Suppressor macrophage treated with lipopolysaccharide for 1 hour (primary cell): ENCODE results near the gene DNAJB12.
A peak's percentile ranks its signal among the peaks of the same experiment; 100 is the strongest.
"Not testable (repeated sequence)": the region's sequence is repeated elsewhere in the genome, so short reads cannot be mapped to it uniquely, and the experiment has no call there.

Source experiments
- DNase-seq, 3 donors: peaks; one replicate each; pipeline ENCODE4 v3.0.0-alpha.2; 2020 to 2022

The DNAJB12 gene

GRCh38 chr10:72315611-72316385 lies 38.9 kb downstream of the DNAJB12 start:
- no peak for DNase-seq

GRCh38 chr10:72315054-72315453 lies 39.7 kb downstream of the DNAJB12 start:
- peak in 1 of 3 donors; percentile 58 for DNase-seq

DNA sequence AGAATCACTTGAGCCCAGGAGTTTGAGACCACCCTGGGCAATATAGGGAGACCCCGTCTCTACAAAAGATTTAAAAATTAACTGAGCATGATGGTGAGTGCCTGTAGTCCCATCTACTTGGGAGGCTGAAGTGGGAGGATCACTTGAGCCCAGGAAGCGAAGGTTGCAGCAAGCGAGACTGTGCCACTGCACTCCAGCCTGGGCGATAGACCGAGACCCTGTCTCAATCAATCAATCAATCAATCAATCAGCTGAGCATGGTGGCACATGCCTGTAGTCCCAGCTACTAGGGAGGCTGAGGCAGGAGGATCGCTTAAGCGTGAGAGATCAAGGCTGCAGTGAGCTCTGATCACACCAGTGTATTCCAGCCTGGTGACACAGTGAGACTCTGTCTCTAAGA lies 40.5 kb downstream of the DNAJB12 start:
- DNase-seq, result no peak

GRCh38 chr10:72312865-72313391 lies 41.8 kb downstream of the DNAJB12 start:
- no peak for DNase-seq

DNA sequence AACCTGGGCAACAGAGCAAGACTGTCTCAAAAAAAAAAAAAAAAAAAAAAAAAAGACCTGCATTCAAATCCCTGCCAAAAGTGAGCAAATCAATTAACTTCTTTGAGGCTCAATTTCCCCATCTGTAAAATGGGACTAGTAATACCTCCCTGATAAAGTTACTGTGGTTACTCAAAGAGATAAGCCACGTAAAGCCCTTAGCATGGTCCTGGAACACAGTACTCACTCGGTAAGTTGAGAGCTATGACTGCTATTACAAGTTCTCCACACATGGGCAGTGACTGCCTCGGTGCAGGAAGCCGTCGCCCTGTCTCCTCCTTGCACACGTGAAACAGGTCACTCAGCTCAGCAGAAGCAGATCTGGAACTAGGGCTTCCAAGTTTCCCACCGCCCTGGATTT lies 43.1 kb downstream of the DNAJB12 start:
- no peak for DNase-seq

- peak; percentile 86 to 88 (median 87) for DNase-seq
Measured at GRCh38 chr10:72310636-72311035, 44.1 kb downstream of the DNAJB12 start.

GRCh38 chr10:72310241-72310633 lies 44.5 kb downstream of the DNAJB12 start:
- DNase-seq, result no peak

- DNase-seq, result peak; percentile 62 to 77 (median 76)
Measured at GRCh38 chr10:72309290-72310240, 45.2 kb downstream of the DNAJB12 start.

- peak; percentile 87 to 91 (median 90) for DNase-seq
Measured at GRCh38 chr10:72308320-72308987, 46.3 kb downstream of the DNAJB12 start.

DNA sequence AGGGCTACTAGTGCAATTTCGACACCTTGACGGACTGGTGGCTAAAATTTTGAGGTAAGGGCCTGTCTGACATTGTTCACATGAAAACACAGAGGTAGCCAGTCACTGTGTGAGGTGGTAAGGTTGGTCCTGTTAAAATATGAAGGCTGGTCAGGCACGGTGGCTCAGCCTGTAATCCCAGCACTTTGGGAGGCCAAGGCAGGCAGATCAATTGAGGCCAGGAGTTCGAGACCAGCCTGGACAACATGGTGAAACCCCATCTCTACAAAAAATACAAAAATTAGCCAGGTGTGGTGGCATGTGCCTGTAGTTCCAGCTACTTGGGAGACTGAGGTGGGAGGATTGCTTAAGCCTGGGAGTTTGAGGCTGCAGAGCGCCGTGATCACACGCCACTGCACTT lies 47.0 kb downstream of the DNAJB12 start:
- DNase-seq, result not testable (repeated sequence)

DNA sequence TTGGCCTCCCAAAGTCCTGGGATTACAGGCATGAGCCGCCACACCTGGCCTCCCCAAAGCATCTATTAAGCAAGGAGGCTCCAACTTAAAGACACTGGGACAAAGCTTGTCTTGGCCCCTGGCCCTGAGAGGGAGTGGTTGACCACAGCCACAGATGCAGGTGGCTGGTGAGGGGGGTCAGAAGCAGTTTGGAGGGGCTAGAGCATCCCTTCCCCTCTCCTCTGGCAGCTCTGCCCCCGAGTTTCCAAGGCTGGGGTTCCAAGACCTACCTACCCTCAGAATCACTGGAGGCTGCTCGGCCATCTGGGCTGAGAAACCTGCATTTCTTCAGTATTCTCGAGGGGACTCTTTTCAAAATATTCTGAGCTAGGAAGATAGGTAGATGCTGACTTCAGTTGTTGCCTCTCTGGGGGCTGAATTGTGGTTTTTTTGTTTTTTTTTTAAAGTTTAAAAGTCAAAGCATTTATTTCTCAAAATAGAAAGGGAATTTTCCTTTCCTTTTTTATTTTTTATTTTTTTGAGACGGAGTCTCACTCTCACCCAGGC lies 48.4 kb downstream of the DNAJB12 start:
- DNase-seq, result no peak

DNA sequence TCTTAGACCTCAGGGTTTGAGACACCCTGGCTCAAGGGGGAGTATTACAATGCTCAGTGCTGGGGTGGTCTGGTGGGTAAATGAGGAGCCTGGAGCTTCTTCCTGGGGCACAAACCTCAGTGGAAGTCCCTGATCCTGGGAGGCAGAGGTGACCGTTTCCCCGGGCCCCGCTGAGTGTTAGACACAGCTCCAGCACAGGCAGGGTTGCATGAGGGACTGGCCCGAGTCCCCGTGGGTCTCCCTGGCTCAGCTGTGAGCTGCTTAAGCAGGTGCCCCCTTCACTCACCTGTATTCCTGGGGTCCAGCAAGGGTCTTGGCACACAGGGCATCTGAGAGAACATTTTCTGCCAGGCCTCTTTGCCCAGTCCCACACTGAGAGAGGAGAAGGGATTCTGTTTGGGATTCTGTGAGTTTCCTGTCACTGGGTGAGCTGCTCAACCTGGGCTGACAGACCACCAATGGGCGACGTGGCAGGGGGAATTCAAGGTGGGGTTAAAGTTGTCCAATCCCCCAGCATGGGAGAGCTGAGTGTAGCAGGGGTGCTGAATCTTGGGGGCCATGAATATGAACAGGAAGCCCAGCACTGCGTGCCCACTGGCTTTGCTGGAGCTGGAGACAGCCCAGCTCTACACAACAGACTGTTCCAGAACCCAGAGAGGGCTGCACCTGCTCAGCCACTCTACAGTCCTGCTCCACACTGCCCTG lies 51.1 kb downstream of the DNAJB12 start:
- no peak for DNase-seq

- DNase-seq, result no peak
Measured at GRCh38 chr10:72298592-72299519, 55.9 kb downstream of the DNAJB12 start.

DNA sequence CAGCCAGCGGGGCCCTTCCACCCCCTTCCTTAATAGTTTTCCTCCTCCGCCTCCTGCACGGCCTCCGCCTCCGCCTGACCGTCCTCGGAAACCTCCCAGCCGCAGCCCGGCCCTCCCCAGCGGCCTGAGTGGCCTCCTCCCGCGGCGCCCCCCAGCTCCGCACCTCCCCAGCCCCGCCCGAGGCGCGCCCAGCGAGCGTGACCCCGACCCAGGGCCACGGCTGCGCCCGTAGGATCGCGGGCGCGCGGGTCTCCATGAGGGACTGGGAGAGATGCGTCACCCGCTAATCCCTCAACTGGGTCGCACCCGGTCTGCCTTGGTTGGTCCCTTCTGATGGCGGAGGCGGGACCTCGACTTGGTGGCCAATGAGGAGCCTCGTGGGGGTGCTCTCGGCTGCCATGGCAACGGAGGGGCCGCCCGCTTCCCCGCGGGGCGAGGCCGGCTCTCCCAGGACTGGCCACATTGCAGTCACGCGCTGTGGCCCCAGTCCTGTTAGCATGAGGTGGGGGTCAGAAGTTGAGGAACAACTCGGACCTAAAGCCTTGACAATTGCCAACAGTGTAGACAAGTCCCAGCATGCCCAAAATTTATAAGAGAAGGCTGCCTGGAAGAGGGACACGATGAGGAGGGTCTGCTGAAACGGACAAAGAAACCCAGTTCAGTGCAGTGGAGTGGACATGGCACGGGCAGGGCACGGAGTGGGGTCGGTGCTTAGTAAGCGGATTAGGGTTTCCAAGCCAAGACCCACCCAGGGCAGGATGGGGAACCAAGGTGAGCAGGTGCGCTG lies 56.7 kb downstream of the DNAJB12 start:
- DNase-seq, result peak; percentile 95 to 98 (median 97)

- DNase-seq, result peak; percentile 98 to 99 (median 98)
Measured at GRCh38 chr10:72297281-72297804, 57.4 kb downstream of the DNAJB12 start.

- DNase-seq, result not testable (repeated sequence)
Measured at GRCh38 chr10:72296829-72297280, 57.9 kb downstream of the DNAJB12 start.

GRCh38 chr10:72295330-72295910 lies 59.3 kb downstream of the DNAJB12 start:
- no peak for DNase-seq

DNA sequence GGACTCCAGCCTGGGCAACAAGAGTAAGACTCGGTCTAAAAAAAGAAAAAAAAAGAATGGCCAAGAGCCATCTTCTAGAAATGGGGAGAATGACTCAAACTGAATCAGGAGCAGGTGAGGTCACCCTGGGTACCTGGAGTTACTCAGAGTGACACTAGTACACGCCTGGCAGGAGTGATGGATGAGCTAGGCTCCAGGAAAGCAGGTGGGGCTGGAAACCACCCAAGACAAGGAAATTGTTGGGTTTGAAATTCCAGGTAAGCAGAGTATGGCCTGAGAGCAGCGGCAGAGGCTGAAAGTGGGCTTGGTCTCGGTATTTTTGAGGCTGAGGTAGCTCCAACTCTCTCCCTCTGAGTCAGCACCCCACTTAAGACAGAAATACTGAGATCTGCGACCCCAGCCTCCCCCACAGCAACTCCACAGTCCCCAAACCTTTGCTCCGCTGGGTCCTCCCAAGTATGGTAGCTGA lies 62.5 kb downstream of the DNAJB12 start:
- DNase-seq, result no peak

GRCh38 chr10:72291019-72291532 lies 63.6 kb downstream of the DNAJB12 start:
- peak; percentile 60 to 71 (median 62) for DNase-seq
